ENCODE data around the gene BCL10.
A peak's percentile ranks its signal among the peaks of the same experiment; 100 is the strongest.

Gene BCL10

DNA sequence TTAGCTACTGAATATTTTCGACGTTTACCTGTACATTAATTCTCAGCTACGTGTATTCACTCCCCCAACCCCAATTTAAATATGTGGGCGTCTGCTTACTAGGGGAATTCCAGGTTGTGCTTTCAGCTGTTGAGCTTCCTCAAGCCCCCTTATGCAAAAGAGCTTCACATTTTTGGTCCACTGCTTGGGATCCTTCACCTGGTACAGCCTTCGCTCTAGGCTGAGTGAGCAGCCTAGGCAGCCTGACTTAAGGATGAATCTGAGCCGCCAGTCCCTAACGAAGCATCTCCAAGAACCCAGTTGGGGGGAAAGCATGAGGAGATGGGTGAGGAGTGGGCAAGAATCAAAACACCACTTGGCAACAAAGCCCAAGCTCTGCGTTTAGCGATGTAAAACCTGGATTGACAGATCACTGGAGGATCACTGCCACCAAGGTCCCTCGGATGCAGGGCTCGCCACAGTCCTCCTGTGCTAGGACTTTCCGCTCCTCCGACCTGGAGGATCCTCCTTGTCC lies 674 bp downstream of the BCL10 start (continued):
- TF ChIP-seq, protein P1, sequence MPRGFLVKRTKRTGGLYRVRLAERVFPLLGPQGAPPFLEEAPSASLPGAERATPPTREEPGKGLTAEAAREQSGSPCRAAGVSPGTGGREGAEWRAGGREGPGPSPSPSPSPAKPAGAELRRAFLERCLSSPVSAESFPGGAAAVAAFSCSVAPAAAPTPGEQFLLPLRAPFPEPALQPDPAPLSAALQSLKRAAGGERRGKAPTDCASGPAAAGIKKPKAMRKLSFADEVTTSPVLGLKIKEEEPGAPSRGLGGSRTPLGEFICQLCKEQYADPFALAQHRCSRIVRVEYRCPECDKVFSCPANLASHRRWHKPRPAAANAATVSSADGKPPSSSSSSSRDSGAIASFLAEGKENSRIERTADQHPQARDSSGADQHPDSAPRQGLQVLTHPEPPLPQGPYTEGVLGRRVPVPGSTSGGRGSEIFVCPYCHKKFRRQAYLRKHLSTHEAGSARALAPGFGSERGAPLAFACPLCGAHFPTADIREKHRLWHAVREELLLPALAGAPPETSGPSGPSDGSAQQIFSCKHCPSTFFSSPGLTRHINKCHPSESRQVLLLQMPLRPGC (tag by site-specific recombination; IDR thresholded peaks at IDR 0.05), result no peak
- TF ChIP-seq ZNF24 (tag by site-specific recombination; IDR thresholded peaks at IDR 0.05), result no peak
- no peak for TF ChIP-seq ZNF174 (tag by site-specific recombination; IDR thresholded peaks at IDR 0.05)
- TF ChIP-seq ZNF571 (tag by site-specific recombination; IDR thresholded peaks at IDR 0.05), result no peak
- 0 out of 2 replicates have a peak, but pooled peaks have one; percentile 63 for TF ChIP-seq ZNF2 (tag by site-specific recombination; IDR thresholded peaks at IDR 0.05)
- TF ChIP-seq ZBTB17 (tag by site-specific recombination; IDR thresholded peaks at IDR 0.05), result peak; percentile 54; the same call in 1 of the 2 replicates
- TF ChIP-seq, protein P2, sequence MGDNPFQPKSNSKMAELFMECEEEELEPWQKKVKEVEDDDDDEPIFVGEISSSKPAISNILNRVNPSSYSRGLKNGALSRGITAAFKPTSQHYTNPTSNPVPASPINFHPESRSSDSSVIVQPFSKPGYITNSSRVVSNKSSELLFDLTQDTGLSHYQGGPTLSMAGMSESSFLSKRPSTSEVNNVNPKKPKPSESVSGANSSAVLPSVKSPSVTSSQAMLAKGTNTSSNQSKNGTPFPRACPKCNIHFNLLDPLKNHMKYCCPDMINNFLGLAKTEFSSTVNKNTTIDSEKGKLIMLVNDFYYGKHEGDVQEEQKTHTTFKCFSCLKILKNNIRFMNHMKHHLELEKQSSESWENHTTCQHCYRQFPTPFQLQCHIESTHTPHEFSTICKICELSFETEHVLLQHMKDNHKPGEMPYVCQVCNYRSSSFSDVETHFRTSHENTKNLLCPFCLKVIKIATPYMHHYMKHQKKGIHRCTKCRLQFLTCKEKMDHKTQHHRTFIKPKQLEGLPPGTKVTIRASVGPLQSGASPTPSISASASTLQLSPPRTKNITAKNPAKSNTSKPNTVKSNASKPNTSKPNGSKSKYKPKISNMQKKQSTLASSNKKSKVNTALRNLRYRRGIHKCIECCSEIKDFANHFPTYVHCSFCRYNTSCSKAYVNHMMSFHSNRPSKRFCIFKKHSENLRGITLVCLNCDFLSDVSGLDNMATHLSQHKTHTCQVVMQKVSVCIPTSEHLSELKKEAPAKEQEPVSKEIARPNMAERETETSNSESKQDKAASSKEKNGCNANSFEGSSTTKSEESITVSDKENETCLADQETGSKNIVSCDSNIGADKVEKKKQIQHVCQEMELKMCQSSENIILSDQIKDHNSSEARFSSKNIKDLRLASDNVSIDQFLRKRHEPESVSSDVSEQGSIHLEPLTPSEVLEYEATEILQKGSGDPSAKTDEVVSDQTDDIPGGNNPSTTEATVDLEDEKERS (tag by site-specific recombination; IDR thresholded peaks at IDR 0.05), result no peak

DNA sequence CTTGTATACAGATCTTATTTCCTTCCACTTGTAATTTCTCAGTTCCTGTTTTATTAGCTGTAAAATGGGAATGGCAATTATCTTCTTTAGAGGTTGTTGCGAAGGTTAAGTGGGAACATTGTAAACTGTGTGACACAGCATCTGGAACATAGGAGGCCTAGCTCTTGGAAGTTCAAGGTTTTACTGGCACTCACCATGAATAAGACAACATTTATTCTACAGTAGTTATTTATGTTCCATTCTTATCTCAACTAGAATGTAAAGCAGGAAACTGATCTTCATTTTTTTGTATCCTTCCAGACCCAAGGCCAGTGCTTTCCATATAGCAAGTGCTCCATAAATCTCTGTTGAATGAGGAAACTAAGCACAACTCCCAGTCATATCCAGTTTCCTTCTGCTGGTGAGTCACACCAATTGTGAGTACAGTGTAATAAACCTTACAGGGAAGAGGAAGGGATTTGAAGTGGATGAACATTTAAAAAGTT lies 1.4 kb downstream of the BCL10 start:
- Histone ChIP-seq H3K4me3 (ENCODE audit: low read depth, low read length) (peak overlapping the region; percentile 89), H3K9me3 (ENCODE audit: control insufficient read depth, insufficient read depth, low read depth, low read length) (no peaks in the 10 kb centered on the region), H3K27ac (ENCODE audit: extremely low read depth, low read depth, low read length) (peak overlapping the region; percentile 91), H3K36me3 (ENCODE audit: control insufficient read depth in 2 of 2, insufficient read depth in 1 of 2, low read length in 2 of 2) (peaks cover 8 to 25% of the 10 kb centered on the region in 2 experiments), H3K4me1 (ENCODE audit: control insufficient read depth, insufficient read depth, low read length) (peaks cover 8% of the 10 kb centered on the region)
- CTCF ChIA-PET, result interaction anchor here (1.2 to 3.0 kb wide), 3 partner anchors 16 to 166 kb away, joined by 4 to 31 read pairs (median 13); partner anchors contain the start of gene C1orf52
- POLR2A ChIA-PET, result interaction anchor here (1.5 to 2.3 kb wide), 3 partner anchors 15 to 309 kb away, joined by 3 to 30 read pairs (median 5); partner anchors contain the start of gene C1orf52
- TF ChIP-seq, protein P3, sequence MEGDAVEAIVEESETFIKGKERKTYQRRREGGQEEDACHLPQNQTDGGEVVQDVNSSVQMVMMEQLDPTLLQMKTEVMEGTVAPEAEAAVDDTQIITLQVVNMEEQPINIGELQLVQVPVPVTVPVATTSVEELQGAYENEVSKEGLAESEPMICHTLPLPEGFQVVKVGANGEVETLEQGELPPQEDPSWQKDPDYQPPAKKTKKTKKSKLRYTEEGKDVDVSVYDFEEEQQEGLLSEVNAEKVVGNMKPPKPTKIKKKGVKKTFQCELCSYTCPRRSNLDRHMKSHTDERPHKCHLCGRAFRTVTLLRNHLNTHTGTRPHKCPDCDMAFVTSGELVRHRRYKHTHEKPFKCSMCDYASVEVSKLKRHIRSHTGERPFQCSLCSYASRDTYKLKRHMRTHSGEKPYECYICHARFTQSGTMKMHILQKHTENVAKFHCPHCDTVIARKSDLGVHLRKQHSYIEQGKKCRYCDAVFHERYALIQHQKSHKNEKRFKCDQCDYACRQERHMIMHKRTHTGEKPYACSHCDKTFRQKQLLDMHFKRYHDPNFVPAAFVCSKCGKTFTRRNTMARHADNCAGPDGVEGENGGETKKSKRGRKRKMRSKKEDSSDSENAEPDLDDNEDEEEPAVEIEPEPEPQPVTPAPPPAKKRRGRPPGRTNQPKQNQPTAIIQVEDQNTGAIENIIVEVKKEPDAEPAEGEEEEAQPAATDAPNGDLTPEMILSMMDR (tag by site-specific recombination; IDR thresholded peaks at IDR 0.05), result no peak
- TF ChIP-seq ZNF239 (tag by site-specific recombination; IDR thresholded peaks at IDR 0.05) (peak; percentile 67; the same call in 1 of the 2 replicates), ZNF341 (tag by site-specific recombination; IDR thresholded peaks at IDR 0.05; ENCODE audit: low read depth) (peak; percentile 15; the same call in 1 of the 2 replicates), KLF8 (tag by site-specific recombination; IDR thresholded peaks at IDR 0.05) (peak; percentile 83), ZNF146 (tag by site-specific recombination; IDR thresholded peaks at IDR 0.05) (peak; percentile 84), ZNF776 (tag by site-specific recombination; IDR thresholded peaks at IDR 0.05; ENCODE audit: borderline replicate concordance) (no peak), ZNF629 (tag by site-specific recombination; IDR thresholded peaks at IDR 0.05) (peak; percentile 95), ZNF624 (tag by site-specific recombination; IDR thresholded peaks at IDR 0.05) (no peak), SP7 (tag by site-specific recombination; IDR thresholded peaks at IDR 0.05) (peak; percentile 100), ZNF292 (tag by site-specific recombination; IDR thresholded peaks at IDR 0.05; ENCODE audit: borderline replicate concordance, low read depth) (no peak), ZNF16 (tag by site-specific recombination; IDR thresholded peaks at IDR 0.05; ENCODE audit: low read depth) (0 out of 2 replicates have a peak, but pooled peaks have one; percentile 26), ZNF623 (tag by site-specific recombination; IDR thresholded peaks at IDR 0.05) (0 out of 2 replicates have a peak, but pooled peaks have one; percentile 26), TCF7L2 (IDR thresholded peaks at IDR 0.05; ENCODE audit: borderline replicate concordance, low read depth, low read length) (peak; percentile 94), OSR2 (tag by site-specific recombination; IDR thresholded peaks at IDR 0.05) (peak; percentile 100)
- TF ChIP-seq, protein P4, sequence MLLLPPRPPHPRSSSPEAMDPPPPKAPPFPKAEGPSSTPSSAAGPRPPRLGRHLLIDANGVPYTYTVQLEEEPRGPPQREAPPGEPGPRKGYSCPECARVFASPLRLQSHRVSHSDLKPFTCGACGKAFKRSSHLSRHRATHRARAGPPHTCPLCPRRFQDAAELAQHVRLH (tag by site-specific recombination; IDR thresholded peaks at IDR 0.05), result peak; percentile 99
- TF ChIP-seq, protein P5, sequence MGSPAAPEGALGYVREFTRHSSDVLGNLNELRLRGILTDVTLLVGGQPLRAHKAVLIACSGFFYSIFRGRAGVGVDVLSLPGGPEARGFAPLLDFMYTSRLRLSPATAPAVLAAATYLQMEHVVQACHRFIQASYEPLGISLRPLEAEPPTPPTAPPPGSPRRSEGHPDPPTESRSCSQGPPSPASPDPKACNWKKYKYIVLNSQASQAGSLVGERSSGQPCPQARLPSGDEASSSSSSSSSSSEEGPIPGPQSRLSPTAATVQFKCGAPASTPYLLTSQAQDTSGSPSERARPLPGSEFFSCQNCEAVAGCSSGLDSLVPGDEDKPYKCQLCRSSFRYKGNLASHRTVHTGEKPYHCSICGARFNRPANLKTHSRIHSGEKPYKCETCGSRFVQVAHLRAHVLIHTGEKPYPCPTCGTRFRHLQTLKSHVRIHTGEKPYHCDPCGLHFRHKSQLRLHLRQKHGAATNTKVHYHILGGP (tag by site-specific recombination; IDR thresholded peaks at IDR 0.05), result peak; percentile 73
- TF ChIP-seq, protein P6, sequence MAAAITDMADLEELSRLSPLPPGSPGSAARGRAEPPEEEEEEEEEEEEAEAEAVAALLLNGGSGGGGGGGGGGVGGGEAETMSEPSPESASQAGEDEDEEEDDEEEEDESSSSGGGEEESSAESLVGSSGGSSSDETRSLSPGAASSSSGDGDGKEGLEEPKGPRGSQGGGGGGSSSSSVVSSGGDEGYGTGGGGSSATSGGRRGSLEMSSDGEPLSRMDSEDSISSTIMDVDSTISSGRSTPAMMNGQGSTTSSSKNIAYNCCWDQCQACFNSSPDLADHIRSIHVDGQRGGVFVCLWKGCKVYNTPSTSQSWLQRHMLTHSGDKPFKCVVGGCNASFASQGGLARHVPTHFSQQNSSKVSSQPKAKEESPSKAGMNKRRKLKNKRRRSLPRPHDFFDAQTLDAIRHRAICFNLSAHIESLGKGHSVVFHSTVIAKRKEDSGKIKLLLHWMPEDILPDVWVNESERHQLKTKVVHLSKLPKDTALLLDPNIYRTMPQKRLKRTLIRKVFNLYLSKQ (tag by site-specific recombination; IDR thresholded peaks at IDR 0.05; ENCODE audit: borderline replicate concordance), result no peak
- TF ChIP-seq, protein P7, sequence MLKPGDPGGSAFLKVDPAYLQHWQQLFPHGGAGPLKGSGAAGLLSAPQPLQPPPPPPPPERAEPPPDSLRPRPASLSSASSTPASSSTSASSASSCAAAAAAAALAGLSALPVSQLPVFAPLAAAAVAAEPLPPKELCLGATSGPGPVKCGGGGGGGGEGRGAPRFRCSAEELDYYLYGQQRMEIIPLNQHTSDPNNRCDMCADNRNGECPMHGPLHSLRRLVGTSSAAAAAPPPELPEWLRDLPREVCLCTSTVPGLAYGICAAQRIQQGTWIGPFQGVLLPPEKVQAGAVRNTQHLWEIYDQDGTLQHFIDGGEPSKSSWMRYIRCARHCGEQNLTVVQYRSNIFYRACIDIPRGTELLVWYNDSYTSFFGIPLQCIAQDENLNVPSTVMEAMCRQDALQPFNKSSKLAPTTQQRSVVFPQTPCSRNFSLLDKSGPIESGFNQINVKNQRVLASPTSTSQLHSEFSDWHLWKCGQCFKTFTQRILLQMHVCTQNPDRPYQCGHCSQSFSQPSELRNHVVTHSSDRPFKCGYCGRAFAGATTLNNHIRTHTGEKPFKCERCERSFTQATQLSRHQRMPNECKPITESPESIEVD (tag by site-specific recombination; IDR thresholded peaks at IDR 0.05), result peak; percentile 100
